NK-92 treated with Interleukin-12 subunit alpha and Interleukin-12 subunit beta, amount 100 ng/mL, for 24 hours (cell line): Measurements from ENCODE around the gene USP25.
"Not testable (repeated sequence)": the region's sequence is repeated elsewhere in the genome, so short reads cannot be mapped to it uniquely, and the experiment has no call there.

Experiments used
- DNase-seq: peaks from one replicate; lab custom pipeline; 2025; lab: John Stamatoyannopoulos, UW

The USP25 gene

GRCh38 chr21:15731243-15731613, 1.4 kb downstream of the USP25 start:
- no peak for DNase-seq

GRCh38 chr21:15732290-15732995, 2.7 kb downstream of the USP25 start:
- no peak for DNase-seq

GRCh38 chr21:15732996-15733329, 3.2 kb downstream of the USP25 start:
- DNase-seq: no peak

GRCh38 chr21:15735409-15735808, 5.6 kb downstream of the USP25 start:
- DNase-seq: no peak

GRCh38 chr21:15735931-15736330, 6.1 kb downstream of the USP25 start:
- not testable (repeated sequence) for DNase-seq

- DNase-seq: not testable (repeated sequence)
Measured at GRCh38 chr21:15738779-15739178, 9.0 kb downstream of the USP25 start.

GRCh38 chr21:15740383-15740782, 10.6 kb downstream of the USP25 start:
- DNase-seq: no peak

GRCh38 chr21:15741510-15741909, 11.7 kb downstream of the USP25 start:
- no peak for DNase-seq

- DNase-seq: no peak
Measured at GRCh38 chr21:15742052-15742670, 12.4 kb downstream of the USP25 start.

- no peak for DNase-seq
Measured at GRCh38 chr21:15742694-15743093, 12.9 kb downstream of the USP25 start.

- DNase-seq: no peak
Measured at GRCh38 chr21:15743593-15743992, 13.8 kb downstream of the USP25 start.

- no peak for DNase-seq
Measured at GRCh38 chr21:15744926-15745325, 15.1 kb downstream of the USP25 start.

- DNase-seq: no peak
Measured at GRCh38 chr21:15748586-15748985, 18.8 kb downstream of the USP25 start.

- DNase-seq: no peak
Measured at GRCh38 chr21:15749082-15749860, 19.5 kb downstream of the USP25 start.

GRCh38 chr21:15749861-15750159, 20.0 kb downstream of the USP25 start:
- no peak for DNase-seq

- no peak for DNase-seq
Measured at GRCh38 chr21:15751037-15751436, 21.3 kb downstream of the USP25 start.

GRCh38 chr21:15751546-15751945, 21.8 kb downstream of the USP25 start:
- DNase-seq: no peak

- DNase-seq: no peak
Measured at GRCh38 chr21:15752763-15753407, 23.1 kb downstream of the USP25 start.

- no peak for DNase-seq
Measured at GRCh38 chr21:15753741-15754140, 24.0 kb downstream of the USP25 start.

GRCh38 chr21:15754640-15755039, 24.9 kb downstream of the USP25 start:
- no peak for DNase-seq

GRCh38 chr21:15755125-15755524, 25.3 kb downstream of the USP25 start:
- DNase-seq: no peak

GRCh38 chr21:15759469-15759868, 29.7 kb downstream of the USP25 start:
- no peak for DNase-seq

GRCh38 chr21:15761507-15762100, 31.8 kb downstream of the USP25 start:
- DNase-seq: no peak
